Right lung (tissue), 5 donors: ENCODE results near the gene MGAT4A. TPM values are rescaled to one million over a fixed set of nuclear protein-coding genes. Genes with fewer than 3 reads are reported as not detected.

Source experiments
- DNase-seq, 2 donors: peaks; one replicate each; pipeline ENCODE4 v3.0.0-alpha.2; 2013
- polyA plus RNA-seq, 5 donors: library from polyadenylated mRNA; unstranded; fragments of 120-200 nt; gene quantifications; one replicate each; pipeline versions ENCODE4 v1.2.1 to v1.2.3, GENCODE V29; 2013; ENCODE audit warnings: inconsistent platforms in 1 of 5, low replicate concordance in 1 of 5; ENCODE audit not compliant: insufficient read length in 5 of 5, insufficient read depth in 1 of 5

The MGAT4A gene
- polyA plus RNA-seq, 5 donors, result 11.5 to 21.5 (median 19.1) TPM

DNA sequence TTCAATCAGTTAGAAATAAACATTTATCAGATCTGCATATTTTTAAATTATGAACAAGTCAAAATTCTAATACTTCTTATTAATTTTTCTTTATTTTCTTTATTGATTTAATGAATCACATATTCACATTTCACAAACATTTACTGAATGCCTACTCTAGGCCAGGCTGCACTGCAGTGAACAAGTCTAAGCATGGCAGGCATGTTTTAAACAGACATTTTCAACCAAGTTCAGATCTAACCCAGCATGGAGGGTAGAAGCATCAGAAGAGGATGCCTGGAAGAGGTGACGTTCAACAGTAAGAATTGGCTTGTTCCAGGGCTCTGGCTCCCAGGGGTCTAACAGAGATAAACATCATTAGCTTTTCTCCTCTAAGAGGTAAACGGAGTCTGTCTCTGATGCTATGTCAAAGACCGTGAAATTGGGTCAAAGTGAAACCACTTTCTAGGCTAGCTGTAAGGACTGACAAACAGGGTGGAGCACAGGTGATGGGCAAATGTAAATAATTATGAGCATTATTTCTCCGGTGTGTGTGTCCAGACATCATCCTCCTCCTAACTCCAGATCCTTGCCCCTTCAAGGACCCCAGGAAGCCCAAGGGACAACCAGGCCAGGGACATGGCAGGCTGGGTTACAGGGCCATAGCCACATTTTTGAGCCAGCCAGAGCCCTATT is 72.0 kb downstream of the MGAT4A start:
- DNase-seq, result no peak

DNA sequence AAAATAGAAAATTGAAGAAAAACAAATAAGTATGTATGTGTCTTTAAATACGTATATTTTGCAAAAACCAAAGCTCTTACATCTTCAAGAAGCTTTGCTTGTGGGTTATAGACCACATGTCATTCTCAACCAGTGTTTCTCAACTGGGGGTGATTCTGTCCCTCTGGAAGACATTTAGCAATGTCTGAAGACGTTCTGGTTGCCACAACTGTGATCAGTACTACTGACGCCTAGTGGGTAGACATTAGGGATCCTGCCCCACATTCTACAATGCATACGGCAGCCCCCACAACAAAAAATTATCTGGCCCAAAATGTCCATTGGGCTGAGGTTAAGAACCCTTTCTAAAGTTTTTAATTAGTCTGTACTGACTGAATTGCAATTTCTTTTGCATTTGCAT is 74.1 kb downstream of the MGAT4A start:
- no peak for DNase-seq

DNA sequence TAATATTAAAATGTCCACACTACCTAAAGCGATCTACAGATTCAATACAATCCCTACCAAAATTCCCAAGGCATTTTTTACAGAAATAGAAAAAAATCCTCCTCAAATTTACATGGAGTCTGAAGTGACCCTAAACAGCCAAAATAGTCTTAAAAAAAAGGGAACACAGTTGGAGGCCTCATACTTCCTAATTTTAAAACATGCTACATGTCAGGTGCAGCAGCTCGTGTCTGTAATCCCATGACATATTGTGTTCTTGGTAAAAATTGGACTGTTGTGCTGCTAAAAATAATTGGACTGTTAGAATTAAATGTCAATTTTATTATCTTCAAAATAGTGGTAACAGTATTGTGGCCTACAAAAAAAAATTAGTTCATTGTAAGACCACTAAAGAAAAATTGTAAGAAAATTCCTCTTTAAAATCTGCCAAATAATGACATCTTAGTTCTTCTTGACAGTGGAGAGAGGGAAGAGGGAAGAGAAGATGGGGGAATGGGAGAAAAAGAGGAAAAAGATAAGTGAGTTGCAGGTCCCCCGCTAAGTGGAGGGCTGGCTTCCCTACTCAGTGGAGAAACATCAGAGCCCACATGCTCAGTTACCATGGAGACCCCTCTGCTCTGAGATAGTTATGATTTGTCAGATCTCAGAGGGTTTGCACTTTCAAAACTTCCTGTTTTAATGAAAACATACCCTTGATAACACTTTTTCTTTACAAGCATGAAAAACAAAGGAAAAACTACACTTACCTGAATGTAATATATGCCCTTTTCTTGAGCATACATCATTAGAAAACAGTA is 76.0 kb downstream of the MGAT4A start:
- DNase-seq, result no peak

DNA sequence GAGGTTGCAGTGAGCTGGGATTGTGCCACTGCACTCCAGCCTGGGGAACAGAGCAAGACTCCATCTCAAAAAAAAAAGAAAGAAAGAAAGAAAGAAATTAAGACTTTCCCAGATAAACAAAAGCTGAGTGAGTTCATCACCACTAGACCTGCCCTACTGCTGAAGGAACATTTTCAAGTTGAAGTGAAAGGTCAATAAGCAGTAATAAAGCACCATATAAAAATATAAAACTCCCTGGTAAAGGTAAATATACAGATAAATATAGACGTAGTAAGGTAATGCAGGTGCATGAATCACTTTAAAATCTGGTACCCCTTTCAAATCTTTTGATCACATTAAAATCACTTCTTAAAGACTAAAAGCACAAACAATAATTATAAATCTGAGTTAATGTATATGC is 79.9 kb downstream of the MGAT4A start:
- DNase-seq, result no peak

DNA sequence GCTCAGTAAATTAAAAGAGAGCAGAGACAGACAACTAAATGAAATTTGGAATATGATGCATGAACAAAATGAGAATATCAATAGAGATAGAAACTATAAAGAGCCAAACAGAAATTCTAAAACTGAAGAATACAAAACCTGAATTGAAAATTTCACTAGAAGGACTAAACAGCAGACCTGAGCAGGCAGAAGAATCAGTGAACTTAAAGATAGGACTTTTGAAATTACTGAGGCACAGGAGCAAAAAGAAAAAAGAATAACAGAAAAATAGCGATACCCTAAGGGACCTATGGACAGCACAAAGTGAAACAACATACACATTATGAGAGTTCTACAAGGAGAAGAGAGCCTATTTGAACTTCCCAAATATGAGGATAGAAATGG is 80.9 kb downstream of the MGAT4A start:
- no peak for DNase-seq

DNA sequence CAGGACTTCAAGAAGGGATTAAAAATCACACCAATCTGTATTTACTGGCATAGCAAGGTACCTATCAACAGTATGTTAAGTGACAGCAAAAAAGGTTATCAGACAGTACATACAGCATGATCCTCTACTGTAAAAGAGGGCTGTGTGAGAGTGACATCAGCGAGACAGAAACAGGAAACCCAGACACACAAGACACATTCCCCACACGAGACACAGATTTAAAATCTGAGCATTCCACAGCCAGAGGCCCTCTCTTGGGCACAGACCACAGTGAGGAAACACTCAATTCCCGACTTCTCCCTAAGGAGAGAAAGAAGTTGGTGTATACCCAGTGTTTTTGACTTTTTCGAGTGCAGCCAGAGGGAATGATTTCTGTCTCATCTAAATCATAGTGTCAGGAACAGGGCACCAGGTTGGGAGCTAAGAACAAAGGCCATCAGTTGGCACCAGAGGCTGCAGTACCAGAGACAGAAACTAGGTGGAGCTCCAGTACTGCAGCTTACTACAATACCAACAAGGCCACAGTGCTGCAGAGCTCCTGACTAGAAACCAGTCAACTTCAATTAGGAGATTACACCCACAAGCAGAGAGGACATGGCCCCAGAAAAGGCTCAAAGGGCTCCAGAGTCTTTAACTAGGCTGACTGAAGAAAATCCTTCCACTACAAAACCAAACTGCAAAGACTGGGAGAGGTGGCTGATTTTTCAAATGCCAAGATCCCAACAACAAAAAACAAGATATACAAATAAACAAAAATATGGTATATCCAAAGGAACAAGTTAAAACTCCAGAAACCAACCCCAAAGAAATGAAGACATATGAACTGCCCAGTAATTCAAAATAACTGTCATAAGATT is 81.6 kb downstream of the MGAT4A start:
- peak; percentile 60 to 74 for DNase-seq

DNA sequence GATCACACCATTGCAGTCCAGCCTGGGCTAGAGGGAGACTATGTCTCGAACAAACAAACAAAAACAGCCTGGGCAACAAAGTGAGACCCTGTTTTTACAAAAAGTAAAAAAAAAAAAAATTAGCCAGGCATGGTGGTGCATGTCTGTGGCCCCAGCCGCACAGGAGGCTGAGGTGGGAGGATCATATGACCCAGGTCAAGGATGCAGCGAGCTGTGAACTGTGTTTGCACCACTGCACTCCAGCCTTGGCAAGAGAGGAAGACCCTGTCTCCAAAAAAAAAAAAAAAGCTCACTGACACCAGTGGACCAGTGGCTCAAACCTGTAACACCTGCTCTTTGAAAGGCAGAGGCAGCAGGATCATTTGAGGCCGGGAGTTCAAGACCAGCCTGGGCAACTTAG is 82.5 kb downstream of the MGAT4A start:
- no peak for DNase-seq

DNA sequence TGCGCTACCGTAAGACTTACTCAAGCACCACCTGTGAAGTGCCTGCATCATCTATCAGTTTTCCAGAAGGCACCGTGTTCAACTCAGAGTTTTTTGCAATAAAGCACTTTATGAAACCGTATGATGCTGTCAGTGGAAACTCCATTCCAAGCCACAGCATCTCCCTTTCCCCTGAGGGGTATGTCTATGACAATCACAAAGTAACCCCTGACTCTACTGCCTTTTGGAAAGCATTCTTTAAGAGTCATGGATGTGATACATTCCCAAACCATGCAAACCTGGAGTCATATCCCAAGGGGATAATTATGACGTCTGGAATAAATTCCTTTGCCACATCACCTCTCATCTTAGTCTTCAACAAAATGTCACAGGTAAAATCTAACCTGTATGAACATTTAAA is 83.3 kb downstream of the MGAT4A start:
- no peak for DNase-seq

DNA sequence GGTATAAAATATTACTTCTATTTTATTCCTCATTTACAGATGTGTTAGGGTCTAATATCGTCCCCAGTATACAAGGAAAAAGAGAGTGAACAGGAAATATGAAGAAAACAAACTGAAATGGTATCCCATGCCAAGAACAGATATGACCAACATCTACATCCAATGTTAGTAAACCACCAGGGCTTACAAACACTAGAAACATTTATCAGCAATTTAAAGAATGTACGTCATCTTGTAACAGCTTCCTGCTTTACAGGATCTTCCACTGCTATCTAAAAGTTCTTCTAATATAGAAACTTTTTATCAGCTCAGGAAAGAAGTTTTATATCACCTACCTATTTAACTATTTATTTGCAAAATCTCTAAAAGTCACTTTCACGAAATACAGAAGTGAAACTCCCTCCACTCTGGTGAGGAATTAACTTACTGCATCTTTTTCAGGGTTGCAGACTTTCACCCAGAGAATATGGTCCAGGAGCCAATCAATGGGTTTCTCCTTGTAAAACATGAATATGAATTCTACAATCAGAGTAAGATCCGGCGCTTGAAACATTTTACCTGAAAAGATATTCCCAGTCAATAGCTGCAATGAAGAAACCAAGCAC is 87.3 kb downstream of the MGAT4A start:
- no peak for DNase-seq

DNA sequence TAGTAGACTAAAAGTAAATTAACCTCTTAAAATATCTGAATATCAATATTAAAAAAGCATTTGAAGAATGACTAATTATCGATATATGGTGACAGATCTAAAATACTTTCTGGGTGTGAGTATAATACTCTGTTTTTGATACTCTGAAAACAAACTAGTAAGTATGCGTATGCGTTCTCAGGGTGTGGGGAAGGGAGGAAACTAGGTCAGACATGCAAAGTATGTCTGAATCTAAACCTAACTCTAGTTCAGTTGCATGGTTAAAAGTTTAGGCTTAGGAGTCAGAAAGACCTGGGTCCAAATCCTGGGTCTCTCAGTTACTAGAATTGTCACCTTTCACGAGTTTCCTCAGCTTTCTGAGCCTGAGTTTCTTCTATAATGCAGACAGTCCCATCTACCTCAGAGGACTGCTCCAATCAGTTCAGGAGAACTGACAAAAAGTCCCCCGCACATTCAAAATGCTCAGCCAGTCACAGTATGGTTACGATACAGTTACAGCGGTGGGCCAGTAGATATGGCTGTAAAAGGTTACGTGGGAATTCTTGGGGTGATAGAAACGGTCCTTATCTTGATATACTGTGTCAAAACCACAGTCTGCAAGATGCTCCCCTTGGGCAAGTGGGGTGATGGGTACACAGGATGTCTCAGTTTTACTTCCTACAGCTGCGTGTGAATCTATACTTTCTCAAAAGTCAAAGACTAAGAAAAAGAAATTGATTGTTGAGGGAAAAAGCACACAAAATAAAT is 93.4 kb downstream of the MGAT4A start:
- DNase-seq, result no peak

DNA sequence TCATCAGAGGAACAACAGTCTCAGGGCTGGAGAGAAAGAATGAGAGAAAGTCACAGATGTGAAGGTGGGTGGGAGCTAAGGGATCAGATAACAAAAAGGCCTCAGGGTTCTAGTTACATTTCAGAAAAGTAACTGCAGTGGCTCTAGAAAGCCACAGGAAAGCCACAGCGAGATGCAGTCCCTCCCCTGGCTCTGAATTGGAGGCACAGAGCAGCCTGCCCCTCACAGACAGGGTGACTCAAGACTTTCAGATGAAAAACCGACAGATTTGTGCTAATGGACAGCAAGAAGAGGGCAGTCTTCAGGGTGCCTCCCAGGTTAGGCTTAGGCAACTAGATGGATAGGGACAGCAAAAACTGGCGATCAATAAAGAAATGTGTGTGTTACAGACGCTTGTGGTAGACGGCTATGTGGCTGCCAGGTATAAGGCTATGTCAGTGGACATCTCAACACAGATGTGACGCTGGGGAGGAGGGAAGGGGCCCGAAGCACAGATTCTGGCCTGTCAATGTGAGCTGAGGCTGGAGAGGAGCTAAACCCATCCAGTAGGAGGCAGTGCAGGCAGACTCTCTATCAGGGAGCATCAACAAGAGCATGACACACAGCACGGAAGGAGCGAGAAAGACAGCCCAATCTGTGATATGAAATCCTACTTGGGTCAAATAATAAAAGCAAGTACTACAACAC is 96.4 kb downstream of the MGAT4A start:
- no peak for DNase-seq

DNA sequence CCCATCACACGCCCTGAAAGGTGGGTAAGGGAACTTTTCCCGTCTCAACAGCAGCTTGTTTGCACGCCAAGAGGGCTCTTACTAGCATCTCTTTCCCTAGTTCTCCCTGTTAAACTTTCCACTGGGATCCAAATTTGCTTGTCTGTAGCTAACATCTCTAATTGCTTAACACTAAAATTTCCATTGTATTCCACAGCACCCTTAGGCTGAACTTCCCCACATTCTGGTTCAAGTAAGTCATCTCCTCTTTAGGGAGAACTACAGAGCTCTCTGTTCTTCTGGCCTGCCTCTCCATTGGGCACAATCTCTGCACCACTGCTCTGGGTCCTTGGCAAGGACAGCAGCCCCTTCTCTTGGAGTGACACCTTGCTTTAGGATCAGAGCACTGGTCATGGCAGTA is 98.6 kb downstream of the MGAT4A start:
- no peak for DNase-seq

DNA sequence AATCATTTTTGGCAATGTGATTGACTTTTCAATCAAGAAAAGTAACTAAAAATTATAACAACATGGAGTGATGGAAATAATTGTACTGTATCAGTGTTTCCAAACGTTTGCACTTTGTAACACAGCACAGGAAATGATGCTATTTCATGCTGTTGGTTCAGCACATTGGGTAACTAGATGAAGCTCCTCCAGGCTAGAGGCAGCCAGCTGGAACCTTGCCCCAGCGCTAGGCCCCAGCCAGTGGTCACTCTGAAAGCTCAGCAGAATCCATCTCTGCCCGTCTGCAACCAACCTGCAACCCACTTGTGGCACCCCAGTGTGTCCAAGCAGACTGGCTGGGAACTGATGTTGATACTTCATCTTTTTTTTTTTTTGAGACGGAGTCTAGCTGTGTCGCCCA is 107.3 kb downstream of the MGAT4A start:
- peak; percentile 7 to 10 for DNase-seq

DNA sequence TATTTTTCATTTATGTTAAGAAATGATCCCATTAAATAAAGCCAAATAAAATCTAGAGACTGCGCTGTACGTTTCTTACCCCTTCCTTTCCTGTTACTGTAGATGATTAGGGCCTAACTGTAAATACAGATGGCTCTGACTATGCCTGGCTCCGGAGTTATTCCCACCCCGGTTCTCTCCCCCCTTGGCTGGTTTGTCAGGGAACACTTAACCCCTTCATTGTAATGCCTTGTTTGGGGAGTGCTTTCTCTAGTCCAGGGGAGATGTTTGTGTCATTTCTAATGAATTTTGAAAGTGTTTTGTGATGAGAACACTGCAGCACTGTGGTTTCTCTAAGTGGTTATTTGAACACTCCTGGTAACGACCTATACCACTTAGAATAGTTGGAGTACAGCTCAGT is 113.8 kb downstream of the MGAT4A start:
- DNase-seq, result no peak

DNA sequence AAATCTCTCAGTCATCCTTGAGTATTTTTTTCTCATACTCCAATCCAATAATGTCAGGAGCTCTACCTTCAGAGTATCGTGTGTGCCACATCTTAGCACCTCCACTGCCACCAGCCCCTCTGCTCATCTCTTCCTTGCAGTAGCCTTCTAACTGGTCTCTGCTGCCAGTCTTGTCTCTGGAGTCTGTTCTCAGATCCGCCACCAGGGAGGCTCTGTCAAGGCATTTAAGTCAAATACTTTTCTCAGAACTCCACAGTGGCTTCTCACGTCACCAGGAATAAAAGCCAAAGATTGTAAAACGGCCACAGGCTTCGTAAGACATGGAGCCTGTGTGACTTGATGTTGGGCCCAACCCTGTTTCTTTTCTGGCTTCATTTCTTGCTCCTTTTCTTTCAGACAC is 115.5 kb downstream of the MGAT4A start:
- no peak for DNase-seq

DNA sequence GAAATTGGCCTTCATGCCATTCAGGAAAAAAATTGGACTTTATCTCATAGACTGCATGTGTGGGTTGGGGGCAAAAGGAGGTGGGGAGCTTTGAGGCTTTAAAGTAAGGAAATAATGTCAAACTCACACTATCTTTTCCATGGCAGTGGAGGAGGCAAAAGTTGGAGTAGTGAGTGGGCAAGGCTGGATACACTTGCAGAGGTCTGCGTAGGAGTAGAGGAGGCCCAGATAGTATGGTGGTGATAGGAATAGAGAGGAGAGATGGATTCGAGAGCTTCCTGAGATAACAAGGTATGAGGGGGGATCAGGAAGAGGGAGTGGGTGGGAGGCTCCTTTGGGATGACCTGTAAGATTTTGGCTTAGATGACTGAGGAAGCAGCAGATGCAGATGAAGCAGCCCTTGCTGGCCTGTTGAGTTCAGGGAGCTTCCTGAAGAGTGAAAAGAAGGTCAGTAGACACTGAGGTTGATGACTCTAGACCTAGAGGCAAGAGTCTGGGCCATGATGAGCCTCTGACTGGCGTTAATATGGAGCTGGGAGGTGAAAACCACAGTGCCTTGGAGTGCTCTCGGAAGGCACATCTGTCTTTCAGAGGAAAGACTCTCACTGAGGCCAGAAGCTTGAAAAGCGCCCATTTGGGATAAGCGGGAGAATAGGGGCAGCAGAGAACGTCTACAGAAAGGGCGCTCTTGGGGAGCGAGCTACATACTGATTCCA is 116.8 kb downstream of the MGAT4A start:
- DNase-seq, result no peak

DNA sequence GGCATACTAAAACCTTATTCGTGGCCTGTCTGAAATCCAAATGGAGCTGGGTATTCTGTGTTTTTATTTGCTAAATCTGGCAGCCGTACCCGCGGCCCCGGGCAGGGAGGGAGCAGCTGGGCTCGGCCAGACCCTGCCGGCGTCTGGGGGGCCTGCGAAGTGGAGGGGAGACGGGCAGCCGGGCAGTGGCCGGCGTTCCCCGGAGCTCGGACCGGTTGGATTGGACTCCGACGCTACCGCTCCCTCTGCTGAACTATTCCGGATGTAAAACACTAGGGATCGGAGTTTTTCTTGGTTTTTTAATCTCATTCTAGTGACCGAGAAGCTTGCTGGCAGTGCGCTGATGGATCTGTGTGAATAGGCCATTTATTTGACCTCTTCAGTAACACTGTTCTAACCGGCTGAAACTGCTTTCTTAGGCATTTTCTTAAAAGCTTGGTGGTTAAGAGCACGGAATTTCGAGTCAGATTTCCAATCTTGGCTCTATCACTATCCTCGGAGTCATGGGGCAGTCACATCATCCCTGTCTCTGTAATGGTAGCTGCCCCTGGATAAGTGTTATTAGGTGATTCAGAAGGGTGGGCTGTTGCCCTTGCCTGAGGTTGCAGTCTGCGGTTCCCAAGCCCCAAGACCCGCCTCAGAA is 121.8 kb downstream of the MGAT4A start:
- DNase-seq, result peak in 1 of 2 donors; percentile 29

DNA sequence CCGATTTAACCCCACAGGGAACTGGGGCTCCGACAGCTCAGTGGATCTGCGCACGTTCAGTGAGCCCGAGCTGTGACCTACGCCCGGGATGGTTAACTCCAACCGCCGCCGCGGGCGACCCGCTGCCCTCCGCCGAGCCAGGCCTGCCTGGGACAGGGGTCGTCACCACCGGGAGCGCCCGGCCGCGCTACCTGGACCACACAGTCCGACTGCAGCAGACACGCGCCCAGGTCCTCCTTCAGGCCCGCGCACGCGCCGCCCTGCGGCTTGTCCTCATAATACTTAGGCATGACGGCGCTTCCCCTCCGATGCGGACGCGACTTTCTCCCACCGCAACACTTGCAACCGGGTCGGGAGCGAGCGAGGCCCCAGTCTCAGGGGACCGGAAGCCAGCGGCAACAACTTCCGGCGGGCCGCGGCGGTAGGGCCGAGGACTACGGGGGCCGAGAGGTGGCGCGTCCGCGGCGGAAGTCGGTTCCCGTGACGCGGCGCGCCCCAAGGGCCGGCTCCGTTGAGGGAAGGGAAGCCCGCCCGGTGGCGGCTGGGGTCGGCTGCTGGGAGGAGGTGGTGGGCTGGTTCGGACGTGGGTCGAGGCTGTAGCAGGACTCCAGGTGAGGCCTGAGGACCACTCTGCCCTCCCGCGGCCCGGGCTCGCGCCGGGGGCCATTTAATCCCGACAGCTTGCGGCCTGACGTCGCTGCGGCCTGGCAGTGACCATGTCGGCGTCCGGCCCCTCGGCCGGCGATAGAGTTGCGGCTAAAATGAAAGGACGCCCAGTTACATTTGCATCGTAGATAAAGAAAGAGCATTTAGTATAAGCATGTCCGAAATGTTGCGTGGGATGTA is 122.6 kb downstream of the MGAT4A start, which contains the start of the genes COA5 and UNC50:
Gene COA5, minus strand, starts transcription at position 397 of the 846 bp plus-strand sequence. Its CDS starts 107 bp downstream, at position 290.
Gene UNC50, plus strand, starts transcription at position 474 of the 846 bp plus-strand sequence. CDS start 1,171 bp downstream, outside the sequence.
- DNase-seq, result peak; percentile 89 to 92
